Activated CD8-positive, alpha-beta T cell treated with anti-CD3 and anti-CD28 coated beads for 36 hours (primary cell): ENCODE measurements around the gene AIMP1. TPM values are rescaled to one million over a fixed set of nuclear protein-coding genes. Genes with fewer than 3 reads are reported as not detected.

Experiments used
- ATAC-seq: fragments of 200-7000 bp; cut with Tn5 transposase; one replicate; pipeline ENCODE4 v1.10.0; 2021; ENCODE audit warnings: mild to moderate bottlenecking, moderate library complexity
- CTCF ChIA-PET: fragments of 350-600 bp; sonication (Branson Sonifier 250); formaldehyde crosslinking; loops from one replicate; lab custom pipeline; 2021; ENCODE audit warnings: antibody characterized with exemption; lab: Charles Lee
- POLR2A ChIA-PET: fragments of 350-600 bp; sonication (Branson Sonifier 250); formaldehyde crosslinking; loops from one replicate; lab custom pipeline; 2021; ENCODE audit warnings: antibody characterized with exemption; lab: Charles Lee
- DNase-seq: peaks from one replicate; pipeline ENCODE4 v3.0.0-alpha.2; 2020
- H3K27ac Mint-ChIP-seq: one replicate; pipeline ENCODE4 v1.8.0; 2021; ENCODE audit warnings: mild to moderate bottlenecking, mixed read lengths
- H3K27me3 Mint-ChIP-seq: one replicate; pipeline ENCODE4 v1.8.0; 2021; ENCODE audit warnings: mixed read lengths
- H3K36me3 Mint-ChIP-seq: one replicate; pipeline ENCODE4 v1.8.0; 2021; ENCODE audit warnings: low read depth, mixed read lengths
- H3K4me1 Mint-ChIP-seq: one replicate; pipeline ENCODE4 v1.8.0; 2021; ENCODE audit warnings: low read depth, mixed read lengths
- H3K4me3 Mint-ChIP-seq: one replicate; pipeline ENCODE4 v1.8.0; 2021; ENCODE audit warnings: mild to moderate bottlenecking, moderate library complexity, mixed read lengths
- H3K9me3 Mint-ChIP-seq: one replicate; pipeline ENCODE4 v1.8.0; 2021; ENCODE audit warnings: mixed read lengths
- intact Hi-C: fragments of 100-400 bp; cut with micrococcal nuclease; formaldehyde crosslinking; loops from one replicate; pipeline ENCODE4 v1.10.0; 2022
- total RNA-seq, 2 experiments: library from RNA; stranded (reverse); gene quantifications; one replicate each; pipeline ENCODE4 v1.2.3, GENCODE V29; 2021
- TF ChIP-seq, protein P1 (sequence below): fragments of 200-600 bp; IDR thresholded peaks from one replicate; pipeline ENCODE4 v1.8.0; 2022; ENCODE audit warnings: antibody characterized with exemption, mild to moderate bottlenecking

AIMP1 gene
- total RNA-seq, 2 experiments from 2014 or later: 73.4 to 74.0 TPM

GRCh38 chr4:106343865-106344646, 27.7 kb downstream of the AIMP1 start:
- H3K4me3 Mint-ChIP-seq: no peak overlapping the region
- no peak overlapping the region for H3K27ac Mint-ChIP-seq

DNA sequence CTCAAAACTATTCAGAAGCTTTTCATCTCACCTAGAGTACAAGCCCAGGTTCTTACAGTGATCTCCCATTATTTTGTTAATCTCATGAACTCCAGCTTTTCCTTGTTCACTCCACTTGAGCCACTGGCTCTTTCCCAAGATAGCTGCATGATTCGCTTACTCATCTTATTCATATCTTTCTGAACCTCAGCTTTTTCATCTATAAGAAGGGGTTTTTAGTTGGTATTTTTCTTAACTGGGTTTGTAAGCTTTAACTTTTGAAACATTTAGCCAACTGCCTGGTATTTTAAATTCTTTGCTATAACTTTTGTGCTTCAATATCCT, 28.3 kb downstream of the AIMP1 start:
- Mint-ChIP-seq H3K9me3 (peaks cover 7% of the 10 kb centered on the region), H3K4me1 (peaks cover 38% of the 10 kb centered on the region), H3K27me3 (no peaks in the 10 kb centered on the region), H3K4me3 (no peak overlapping the region), H3K27ac (no peak overlapping the region), H3K36me3 (peaks cover 53% of the 10 kb centered on the region)
- ATAC-seq (no peak), DNase-seq (no peak)
- intact Hi-C loops: no loop called here
- POLR2A ChIA-PET: no interaction called here
- CTCF ChIA-PET: no interaction called here
- TF ChIP-seq, protein P1, sequence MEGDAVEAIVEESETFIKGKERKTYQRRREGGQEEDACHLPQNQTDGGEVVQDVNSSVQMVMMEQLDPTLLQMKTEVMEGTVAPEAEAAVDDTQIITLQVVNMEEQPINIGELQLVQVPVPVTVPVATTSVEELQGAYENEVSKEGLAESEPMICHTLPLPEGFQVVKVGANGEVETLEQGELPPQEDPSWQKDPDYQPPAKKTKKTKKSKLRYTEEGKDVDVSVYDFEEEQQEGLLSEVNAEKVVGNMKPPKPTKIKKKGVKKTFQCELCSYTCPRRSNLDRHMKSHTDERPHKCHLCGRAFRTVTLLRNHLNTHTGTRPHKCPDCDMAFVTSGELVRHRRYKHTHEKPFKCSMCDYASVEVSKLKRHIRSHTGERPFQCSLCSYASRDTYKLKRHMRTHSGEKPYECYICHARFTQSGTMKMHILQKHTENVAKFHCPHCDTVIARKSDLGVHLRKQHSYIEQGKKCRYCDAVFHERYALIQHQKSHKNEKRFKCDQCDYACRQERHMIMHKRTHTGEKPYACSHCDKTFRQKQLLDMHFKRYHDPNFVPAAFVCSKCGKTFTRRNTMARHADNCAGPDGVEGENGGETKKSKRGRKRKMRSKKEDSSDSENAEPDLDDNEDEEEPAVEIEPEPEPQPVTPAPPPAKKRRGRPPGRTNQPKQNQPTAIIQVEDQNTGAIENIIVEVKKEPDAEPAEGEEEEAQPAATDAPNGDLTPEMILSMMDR: no peak

More at GRCh38 chr4:106343865-106344646, 27.7 kb downstream of the AIMP1 start:
- Mint-ChIP-seq H3K27me3 (no peaks in the 10 kb centered on the region), H3K4me1 (peaks cover 41% of the 10 kb centered on the region), H3K9me3 (peaks cover 7% of the 10 kb centered on the region), H3K36me3 (peaks cover 55% of the 10 kb centered on the region)
- DNase-seq (no peak), ATAC-seq (no peak)
- ChIA-PET CTCF (no interaction called here), POLR2A (no interaction called here)
- TF ChIP-seq, protein P1: no peak
- intact Hi-C loops: no loop called here

DNA sequence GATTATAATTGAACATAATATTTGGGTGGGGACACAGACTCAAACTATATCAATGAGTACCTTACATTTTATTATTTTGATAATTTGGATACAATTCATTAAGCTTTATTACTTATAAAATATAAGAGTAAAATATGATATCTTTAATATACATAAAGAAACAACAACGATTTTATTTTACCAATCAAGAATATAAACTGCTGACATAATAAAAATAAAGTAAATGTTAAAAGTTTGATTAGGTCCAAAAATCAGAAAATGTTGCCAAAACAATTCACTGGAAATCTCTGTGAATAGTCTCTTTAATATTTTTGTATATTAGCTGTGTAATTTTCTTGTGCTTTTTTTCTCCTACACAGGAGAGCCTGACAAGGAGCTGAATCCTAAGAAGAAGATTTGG, 30.8 kb downstream of the AIMP1 start:
- Mint-ChIP-seq H3K27ac (no peak overlapping the region), H3K9me3 (no peaks in the 10 kb centered on the region), H3K4me1 (peaks cover 17% of the 10 kb centered on the region), H3K27me3 (no peaks in the 10 kb centered on the region), H3K36me3 (peaks cover 34% of the 10 kb centered on the region), H3K4me3 (no peak overlapping the region)
- DNase-seq (no peak), ATAC-seq (no peak)
- intact Hi-C loops: no loop called here
- ChIA-PET CTCF (no interaction called here), POLR2A (no interaction called here)
- TF ChIP-seq, protein P1: no peak

DNA sequence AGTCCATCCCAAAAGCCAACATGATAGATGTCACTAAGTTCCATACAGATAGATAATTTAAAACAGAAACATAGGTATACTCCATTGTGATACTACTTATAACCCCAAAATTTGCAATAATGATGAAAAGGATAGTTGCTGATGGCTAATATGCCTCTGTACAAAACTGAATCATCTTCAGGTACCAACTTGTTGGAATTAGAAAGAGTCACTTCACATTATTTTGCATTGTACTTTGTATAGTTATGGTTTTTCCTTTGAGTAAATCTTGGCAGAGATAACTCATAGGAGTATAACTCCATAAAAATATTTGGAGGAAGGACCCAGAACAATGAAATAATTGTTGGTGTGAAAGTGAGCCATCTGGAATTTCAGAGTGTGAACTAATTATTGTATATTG, 34.7 kb downstream of the AIMP1 start:
- POLR2A ChIA-PET: no interaction called here
- TF ChIP-seq, protein P1: no peak
- CTCF ChIA-PET: no interaction called here
- Mint-ChIP-seq H3K9me3 (no peaks in the 10 kb centered on the region), H3K4me1 (no peaks in the 10 kb centered on the region), H3K36me3 (peaks cover 19% of the 10 kb centered on the region), H3K27ac (no peak overlapping the region), H3K27me3 (no peaks in the 10 kb centered on the region), H3K4me3 (no peak overlapping the region)
- no peak for DNase-seq
- no peak for ATAC-seq
- intact Hi-C loops: no loop called here

DNA sequence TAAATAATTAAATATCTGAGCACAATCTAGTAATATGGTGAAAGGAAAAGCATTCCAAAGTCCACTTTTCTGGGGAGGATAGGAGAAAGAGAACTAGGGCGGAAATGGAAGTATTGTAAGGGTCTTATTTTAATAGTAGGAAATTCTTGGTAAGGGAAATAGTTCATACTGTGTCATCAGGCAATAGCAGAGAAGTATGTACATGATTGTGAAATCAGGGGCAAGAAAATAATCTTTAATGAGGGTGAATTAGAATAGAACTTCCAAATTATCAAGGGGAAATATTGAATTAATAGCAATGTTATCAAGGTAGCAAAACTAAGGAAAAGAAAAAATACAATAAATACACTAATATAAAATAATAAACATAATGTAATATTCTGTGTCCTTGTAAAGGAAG, 37.4 kb downstream of the AIMP1 start:
- ATAC-seq: no peak
- TF ChIP-seq, protein P1: no peak

More for the DNA sequence above, 37.4 kb downstream of the AIMP1 start:
- no peak for DNase-seq
- intact Hi-C loops: no loop called here
- ChIA-PET POLR2A (no interaction called here), CTCF (interaction anchor here (2.2 kb wide), 1 partner anchor 16 kb away, joined by 7 read pairs; the partner anchor contains the start of gene GIMD1)
- H3K4me3 Mint-ChIP-seq: no peak overlapping the region
- H3K4me1 Mint-ChIP-seq: peaks cover 5% of the 10 kb centered on the region
- H3K27ac Mint-ChIP-seq: no peak overlapping the region
- peaks cover 9% of the 10 kb centered on the region for H3K36me3 Mint-ChIP-seq
- no peaks in the 10 kb centered on the region for H3K9me3 Mint-ChIP-seq
- no peaks in the 10 kb centered on the region for H3K27me3 Mint-ChIP-seq
